Stimulated activated CD4-positive, alpha-beta T cell treated with anti-CD3 and anti-CD28 coated beads, Interleukin-1b, Interleukin-23, amount 100 ng/mL, for 48 hours (primary cell): Measurements from ENCODE around the gene TSTD2.
A peak's percentile ranks its signal among the peaks of the same experiment; 100 is the strongest.
"Not testable (repeated sequence)": the region's sequence is repeated elsewhere in the genome, so short reads cannot be mapped to it uniquely, and the experiment has no call there.

ENCODE experiments used
- DNase-seq: peaks from one replicate; pipeline ENCODE4 v3.0.0-alpha.2; 2020

Gene TSTD2

GRCh38 chr9:97629156-97629555, 4.0 kb downstream of the TSTD2 start:
- DNase-seq: no peak

DNA sequence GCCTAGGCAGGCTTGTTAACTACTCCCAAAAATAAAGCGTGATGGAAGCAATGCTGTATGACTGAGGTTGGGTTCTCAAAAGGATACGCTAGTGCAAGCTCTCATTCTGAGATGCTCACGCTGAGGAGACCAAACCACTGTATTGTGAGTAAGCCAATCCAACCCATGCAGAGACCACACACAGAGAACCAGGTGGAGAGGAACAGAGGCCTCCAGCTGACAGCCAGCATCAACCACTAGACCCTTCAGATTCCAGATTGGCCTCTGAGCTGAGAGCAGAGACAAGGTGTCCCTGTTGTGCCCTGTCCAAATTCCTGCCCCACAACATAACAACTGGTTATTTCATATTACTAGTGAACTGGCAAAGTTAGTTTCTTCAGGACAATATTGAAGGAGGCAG, 4.5 kb downstream of the TSTD2 start:
- no peak for DNase-seq

- DNase-seq: no peak
Measured at GRCh38 chr9:97627624-97628023, 5.5 kb downstream of the TSTD2 start.

DNA sequence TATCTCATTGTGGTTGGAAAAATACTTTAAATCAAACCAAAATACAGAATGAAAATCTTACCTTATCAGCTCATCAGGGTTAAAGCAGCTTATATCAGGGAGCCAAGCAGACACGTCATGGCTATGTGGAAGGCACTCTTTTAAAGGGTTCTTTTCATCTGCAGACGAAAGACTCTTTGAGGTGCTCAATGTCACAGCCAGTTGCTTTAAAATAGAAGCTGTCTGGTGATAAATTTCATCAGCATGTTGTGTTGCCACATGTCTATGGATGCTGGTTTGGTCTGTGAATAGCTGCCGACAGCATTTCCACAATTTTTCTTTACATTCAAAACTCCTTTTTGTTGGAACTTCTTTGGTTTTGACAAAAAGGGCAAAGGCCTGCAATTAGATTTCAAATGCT, 7.5 kb downstream of the TSTD2 start:
- no peak for DNase-seq

- no peak for DNase-seq
Measured at GRCh38 chr9:97623946-97624345, 9.2 kb downstream of the TSTD2 start.

DNA sequence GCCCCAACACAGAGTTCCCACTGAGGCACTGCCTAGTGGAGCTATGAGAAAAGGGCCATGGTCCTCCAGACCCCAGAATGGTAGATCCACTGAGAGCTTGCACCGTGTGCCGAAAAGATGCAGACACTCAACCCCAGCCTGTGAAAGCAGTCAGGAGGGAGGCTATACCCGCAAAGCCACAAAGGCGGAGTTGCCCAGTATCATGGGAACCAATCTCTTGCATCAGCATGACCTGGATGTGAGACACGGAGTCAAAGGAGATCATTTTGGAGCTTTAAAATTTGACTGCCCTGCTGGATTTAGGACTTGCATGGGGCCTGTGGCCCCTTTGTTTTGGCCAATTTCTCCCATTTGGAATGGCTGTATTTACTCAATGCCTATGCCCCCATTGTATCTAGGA, 10.7 kb downstream of the TSTD2 start:
- DNase-seq: not testable (repeated sequence)

GRCh38 chr9:97620063-97620462, 13.1 kb downstream of the TSTD2 start:
- not testable (repeated sequence) for DNase-seq

DNA sequence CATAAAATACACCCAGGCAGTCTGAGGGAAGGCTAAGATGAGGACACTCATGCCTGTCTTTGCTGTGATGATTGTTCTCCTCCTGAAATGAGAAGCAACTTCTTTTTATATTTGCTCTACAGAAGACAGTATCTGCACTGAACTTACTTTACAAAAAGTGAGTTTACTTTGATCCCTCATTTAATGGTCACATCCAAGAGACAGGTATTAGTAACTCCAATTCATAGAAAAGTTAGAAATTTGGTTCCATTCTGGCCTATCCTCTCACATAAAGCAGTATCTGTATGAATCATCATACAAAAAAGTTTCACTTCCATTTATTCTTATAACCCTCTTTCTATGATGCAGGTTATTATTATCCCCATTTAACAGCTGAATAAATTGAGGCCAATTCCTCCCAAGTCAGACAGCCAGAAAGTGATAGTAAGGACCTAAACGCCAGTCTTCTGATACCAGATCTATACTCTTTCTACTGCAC, 15.2 kb downstream of the TSTD2 start:
- no peak for DNase-seq

DNA sequence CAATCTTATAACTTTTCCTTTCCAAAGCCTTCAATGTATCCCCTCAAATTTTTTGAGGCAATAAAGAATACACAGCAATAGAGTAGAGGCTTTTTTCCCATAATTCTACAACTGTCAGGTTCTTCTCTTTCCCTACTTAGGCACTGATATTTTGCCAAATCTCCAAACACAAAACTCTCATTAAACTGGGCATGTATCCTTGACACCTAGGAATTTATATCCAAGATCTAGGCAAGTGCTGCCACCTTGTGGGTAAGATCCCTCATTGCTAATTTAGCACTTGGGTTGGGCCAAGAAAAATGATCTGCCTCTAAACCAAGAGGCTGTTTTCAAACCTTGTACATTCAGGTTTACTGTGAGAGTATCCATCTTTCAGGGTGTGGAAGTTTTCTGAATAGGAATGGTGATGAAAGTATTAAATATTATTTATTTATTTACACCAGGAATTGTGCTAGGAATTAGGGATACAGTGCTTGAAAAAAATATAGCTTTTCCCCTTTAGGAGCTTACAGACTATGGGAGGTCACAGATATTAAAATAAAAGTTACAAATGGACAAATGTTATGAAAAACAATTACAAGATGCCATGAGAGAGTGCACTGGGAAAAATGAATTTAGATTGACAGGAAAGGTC, 17.6 kb downstream of the TSTD2 start:
- DNase-seq: peak; percentile 42

- no peak for DNase-seq
Measured at GRCh38 chr9:97604901-97605645, 28.1 kb downstream of the TSTD2 start.

DNA sequence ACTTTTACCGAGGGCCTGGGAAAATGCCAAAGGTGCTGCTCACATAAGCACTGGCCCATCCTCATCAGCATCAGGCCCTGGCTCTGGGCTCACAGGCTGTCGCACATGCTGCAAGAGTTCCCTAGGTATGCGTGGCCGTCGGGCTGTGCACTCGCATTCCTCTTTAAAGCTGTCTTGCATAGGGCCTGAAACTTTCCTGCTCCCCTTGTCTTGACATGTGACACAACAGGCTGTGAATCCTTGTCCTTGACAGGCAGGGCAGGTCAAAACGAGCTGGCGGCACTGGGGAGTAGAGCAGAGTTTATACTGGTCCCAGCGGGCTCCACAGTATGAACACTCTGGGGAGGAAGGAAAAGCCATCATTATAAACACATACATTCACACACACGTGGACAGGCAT, 30.7 kb downstream of the TSTD2 start:
- DNase-seq: no peak

- no peak for DNase-seq
Measured at GRCh38 chr9:97601228-97601898, 31.8 kb downstream of the TSTD2 start.

DNA sequence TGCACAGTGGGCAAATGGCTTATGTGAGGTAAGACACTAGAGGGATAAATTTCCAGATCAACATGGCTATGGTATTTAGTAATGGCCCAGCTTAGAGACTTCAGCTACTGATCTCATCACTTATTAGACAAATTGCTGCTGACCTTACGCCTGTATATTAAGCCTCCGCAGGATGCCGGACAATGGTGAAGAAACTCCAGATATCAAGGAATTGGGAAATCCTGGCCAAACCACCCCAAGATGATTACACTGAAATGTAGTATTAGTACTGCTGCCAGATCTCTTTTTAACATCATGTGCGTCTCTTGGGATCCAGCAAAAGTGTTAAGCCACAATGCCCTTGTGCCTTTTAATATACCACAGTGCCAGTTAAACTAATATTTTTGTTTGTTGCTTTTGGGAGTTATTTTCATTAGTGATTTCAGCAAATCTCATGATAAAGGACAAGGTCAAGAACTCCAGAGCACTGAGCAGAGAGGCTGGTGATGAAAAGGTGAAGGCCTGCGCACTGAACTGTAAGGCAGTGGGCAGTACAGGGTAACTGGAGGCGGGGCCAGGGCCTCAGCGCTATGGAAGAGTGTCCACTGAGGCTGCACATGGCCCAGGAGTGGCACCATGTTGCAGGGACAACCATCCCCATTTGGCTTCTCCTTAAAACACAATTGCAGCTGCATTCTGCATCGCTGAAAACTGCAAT, 32.5 kb downstream of the TSTD2 start:
- no peak for DNase-seq

DNA sequence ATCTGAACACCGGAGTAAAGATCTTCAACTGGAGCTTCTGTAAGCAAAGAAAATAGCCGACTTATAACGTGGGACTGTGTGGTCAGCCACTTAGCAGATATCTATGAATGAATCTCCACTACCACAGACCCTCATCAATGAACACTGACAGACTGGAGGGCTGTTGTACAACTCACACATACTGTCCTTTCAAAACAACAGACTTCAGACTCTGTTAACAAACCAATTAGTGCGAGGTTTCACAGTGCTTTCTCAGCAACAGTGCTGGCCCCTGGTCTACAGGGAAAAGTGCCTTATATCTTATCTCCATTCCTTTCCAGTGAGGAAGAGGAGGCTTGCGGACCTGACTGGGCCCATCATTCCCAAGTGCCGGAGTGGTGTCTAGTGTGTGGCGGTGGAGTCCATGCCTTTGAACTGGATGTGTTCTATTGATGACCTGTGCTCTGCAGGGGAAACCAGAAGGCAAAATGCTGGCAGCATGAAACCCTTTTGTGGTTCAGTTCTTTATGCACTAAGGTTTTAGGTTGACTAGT, 33.8 kb downstream of the TSTD2 start:
- no peak for DNase-seq

DNA sequence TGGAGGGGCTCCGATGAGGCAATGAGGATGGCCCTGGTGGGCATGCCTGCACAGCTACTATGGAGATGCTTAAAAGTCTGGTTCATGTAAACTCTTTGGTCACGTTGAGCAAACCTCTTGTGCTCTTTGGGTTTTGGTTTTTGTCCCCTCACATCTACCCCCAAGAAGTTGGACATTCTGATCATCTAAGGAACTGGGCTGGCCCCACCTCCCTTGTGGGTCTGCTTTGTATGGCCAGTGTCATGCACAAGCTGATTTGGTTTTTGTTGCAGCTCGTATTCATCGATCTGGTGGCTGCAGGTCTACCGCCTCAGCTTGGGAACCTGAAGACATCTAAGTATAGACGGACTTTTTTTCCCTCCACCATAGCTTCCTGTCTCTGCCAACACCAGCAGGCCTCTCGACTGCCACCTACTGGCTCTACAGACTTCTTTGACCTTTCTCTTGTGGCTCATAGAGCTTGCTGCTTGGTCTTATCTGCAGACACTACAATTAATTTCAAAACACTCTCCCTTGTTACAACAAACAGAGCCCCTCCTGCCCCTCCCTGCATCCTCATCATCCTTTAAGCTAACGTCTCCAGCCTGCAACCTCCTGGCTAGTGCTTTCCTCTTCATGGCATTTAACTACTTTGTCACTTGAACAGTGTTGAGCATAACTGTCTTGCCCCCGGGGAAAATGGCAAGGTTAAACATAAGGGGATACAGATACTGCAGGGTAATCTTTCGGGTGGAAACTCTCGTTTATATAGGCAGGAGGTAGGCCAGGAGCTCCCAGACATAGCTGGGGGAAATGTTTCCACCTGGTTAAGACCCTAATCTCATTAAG, 34.5 kb downstream of the TSTD2 start:
- peak; percentile 67 for DNase-seq

DNA sequence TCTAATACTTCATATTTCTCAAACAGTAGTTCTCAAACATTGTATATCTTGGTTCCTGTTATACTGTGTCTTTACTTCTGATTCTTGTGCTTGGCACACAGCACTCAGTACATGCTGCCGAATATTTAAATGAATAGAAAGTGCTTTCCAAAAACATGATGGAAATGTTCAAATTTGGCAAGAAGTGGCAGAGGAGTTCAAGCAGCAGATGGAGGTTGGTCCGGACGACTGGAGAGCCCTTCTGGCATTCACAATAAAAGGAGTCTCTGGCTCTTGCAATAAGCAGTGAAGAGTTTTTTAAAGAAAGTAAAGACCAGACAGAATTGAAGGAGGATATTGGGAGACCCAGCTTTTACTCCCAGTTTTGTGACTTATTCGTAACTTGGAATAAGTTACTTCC, 36.3 kb downstream of the TSTD2 start:
- no peak for DNase-seq

- DNase-seq: no peak
Measured at GRCh38 chr9:97594381-97594921, 38.7 kb downstream of the TSTD2 start.

DNA sequence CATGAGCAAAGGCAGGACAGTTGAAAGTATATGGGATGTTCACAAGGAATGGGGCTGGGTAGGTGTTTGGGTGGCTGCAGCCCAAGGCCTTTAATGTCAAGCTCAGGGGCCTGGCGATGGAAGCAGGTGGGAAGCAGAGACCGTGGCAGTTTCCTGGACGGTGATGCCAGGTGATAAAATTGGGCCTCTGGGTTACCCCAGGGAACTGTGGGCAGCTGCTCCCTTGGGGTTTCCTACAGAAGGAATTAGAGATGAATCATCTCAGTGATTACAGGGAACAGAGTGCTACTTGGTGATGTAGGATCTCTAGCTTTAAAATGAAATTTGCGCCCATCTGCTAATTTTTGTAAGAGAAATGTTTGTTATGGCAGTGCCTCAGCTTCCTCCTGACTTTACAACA, 39.2 kb downstream of the TSTD2 start:
- no peak for DNase-seq

DNA sequence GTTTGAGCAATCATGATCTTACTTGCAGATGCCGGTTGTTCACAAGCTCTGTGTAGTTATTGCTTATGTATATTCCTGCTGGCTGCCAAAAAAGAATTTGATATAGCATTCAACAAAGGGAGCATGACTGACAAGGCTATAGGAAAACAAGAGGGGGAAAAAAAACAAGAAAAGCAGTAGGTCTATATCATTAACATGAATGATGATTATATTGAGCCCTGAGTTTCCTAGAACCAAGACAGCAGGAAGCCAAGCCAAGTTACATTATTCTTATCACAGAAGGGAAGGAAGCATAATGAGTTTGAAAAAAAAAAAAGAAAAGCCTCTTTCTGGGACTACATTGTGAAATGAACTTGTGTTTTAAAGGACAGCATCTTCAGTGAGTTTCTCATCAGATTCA, 41.0 kb downstream of the TSTD2 start:
- DNase-seq: no peak

GRCh38 chr9:97591535-97591934, 41.6 kb downstream of the TSTD2 start:
- no peak for DNase-seq

- DNase-seq: not testable (repeated sequence)
Measured at GRCh38 chr9:97586909-97587308, 46.3 kb downstream of the TSTD2 start.

- DNase-seq: not testable (repeated sequence)
Measured at GRCh38 chr9:97584778-97585177, 48.4 kb downstream of the TSTD2 start.
